ENCODE measurements around the gene RHBDL2. TPM values are rescaled to one million over a fixed set of nuclear protein-coding genes. Genes with fewer than 3 reads are reported as not detected.
"Not testable (repeated sequence)": the region's sequence is repeated elsewhere in the genome, so short reads cannot be mapped to it uniquely, and the experiment has no call there.

RHBDL2 gene
- total RNA-seq, 1 experiment from 2014 or later: not detected

GRCh38 chr1:38977399-38978244, 36.0 kb upstream of the RHBDL2 start:
- CTCF ChIA-PET; POLR2A ChIA-PET; intact Hi-C loops (cut with micrococcal nuclease): not testable (repeated sequence)

GRCh38 chr1:38973659-38974437, 32.2 kb upstream of the RHBDL2 start:
- POLR2A ChIA-PET: interaction anchor here (0.9 kb wide), 1 partner anchor 14 kb away, joined by 5 read pairs; no protein-coding TSS in a partner anchor
- no peak overlapping the region for H3K9ac ChIP-seq (ENCODE audit: low read length)
- no peaks in the 10 kb centered on the region for H3K9me2 ChIP-seq (ENCODE audit: insufficient read depth)
- no peaks in the 10 kb centered on the region for H3K36me3 ChIP-seq (ENCODE audit: control insufficient read depth in 1 of 2, insufficient read depth in 2 of 2, low read length in 2 of 2)
- H3K4me1 ChIP-seq (ENCODE audit: control insufficient read depth in 1 of 2, insufficient read depth in 2 of 2, low read length in 2 of 2): peaks cover 3 to 13% of the 10 kb centered on the region in 2 experiments; a peak in 3 of 4 replicates
- H3K4me3 ChIP-seq (replicated peaks in 1 of 2; ENCODE audit: low read depth in 1 of 2, low read length in 2 of 2): no peak overlapping the region
- DNase-seq (ENCODE audit: low read depth, low spot score) (no peak), ATAC-seq (peak; percentile 45)
- peaks cover 3 to 6% of the 10 kb centered on the region in 2 experiments; a peak in 3 of 4 replicates for H3K9me3 ChIP-seq (ENCODE audit: control insufficient read depth in 1 of 2, insufficient read depth in 1 of 2, low read depth in 1 of 2, low read length in 2 of 2)
- no peak overlapping the region; the same call in 1 of the 2 replicates for H3K27ac ChIP-seq (ENCODE audit: low read depth, low read length)
- no peaks in the 10 kb centered on the region for H4K20me1 ChIP-seq (ENCODE audit: insufficient read depth)
- CTCF ChIA-PET: no interaction called here
- RAD21 ChIA-PET (ENCODE audit: low non-redundant PET in 1 of 2, low total read pairs in 2 of 2, uncharacterized antibody in 2 of 2, unreplicated experiment in 2 of 2): no interaction called here
- peak overlapping the region; percentile 54 for H3K4me2 ChIP-seq (ENCODE audit: low read length)
- intact Hi-C loops (cut with micrococcal nuclease): no loop called here
- H3K79me2 ChIP-seq (ENCODE audit: insufficient read depth, low read length): no peaks in the 10 kb centered on the region
- no peaks in the 10 kb centered on the region for H3K27me3 ChIP-seq (ENCODE audit: insufficient read depth, low read length)
- BruUV-seq (replicated peaks): no TSS peak
- H2AFZ ChIP-seq (ENCODE audit: low read depth, low read length, poor library complexity, severe bottlenecking): no peak overlapping the region
- no peak for TF ChIP-seq TCF7L2 (IDR thresholded peaks at IDR 0.05; ENCODE audit: borderline replicate concordance, extremely low read depth, insufficient read depth, insufficient read length)
- TF ChIP-seq YY1 (IDR thresholded peaks at IDR 0.05; ENCODE audit: extremely low read depth, insufficient replicate concordance, low read depth, low read length): no peak
- TF ChIP-seq JUND (IDR thresholded peaks at IDR 0.05): no peak
- no peak for TF ChIP-seq EZH2 (IDR thresholded peaks at IDR 0.05)
- no peak for TF ChIP-seq CBX3 (IDR thresholded peaks at IDR 0.05; ENCODE audit: low read depth)
- TF ChIP-seq, protein P1, sequence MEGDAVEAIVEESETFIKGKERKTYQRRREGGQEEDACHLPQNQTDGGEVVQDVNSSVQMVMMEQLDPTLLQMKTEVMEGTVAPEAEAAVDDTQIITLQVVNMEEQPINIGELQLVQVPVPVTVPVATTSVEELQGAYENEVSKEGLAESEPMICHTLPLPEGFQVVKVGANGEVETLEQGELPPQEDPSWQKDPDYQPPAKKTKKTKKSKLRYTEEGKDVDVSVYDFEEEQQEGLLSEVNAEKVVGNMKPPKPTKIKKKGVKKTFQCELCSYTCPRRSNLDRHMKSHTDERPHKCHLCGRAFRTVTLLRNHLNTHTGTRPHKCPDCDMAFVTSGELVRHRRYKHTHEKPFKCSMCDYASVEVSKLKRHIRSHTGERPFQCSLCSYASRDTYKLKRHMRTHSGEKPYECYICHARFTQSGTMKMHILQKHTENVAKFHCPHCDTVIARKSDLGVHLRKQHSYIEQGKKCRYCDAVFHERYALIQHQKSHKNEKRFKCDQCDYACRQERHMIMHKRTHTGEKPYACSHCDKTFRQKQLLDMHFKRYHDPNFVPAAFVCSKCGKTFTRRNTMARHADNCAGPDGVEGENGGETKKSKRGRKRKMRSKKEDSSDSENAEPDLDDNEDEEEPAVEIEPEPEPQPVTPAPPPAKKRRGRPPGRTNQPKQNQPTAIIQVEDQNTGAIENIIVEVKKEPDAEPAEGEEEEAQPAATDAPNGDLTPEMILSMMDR (IDR thresholded peaks at IDR 0.05 in 2 of 3, conservative IDR thresholded peaks at IDR 0.05 in 1 of 3; ENCODE audit: borderline replicate concordance in 1 of 3, insufficient read depth in 1 of 3, low read depth in 2 of 3, low read length in 2 of 3): no peak
- TF ChIP-seq EGR1 (IDR thresholded peaks at IDR 0.05; ENCODE audit: low read depth): no peak
- TF ChIP-seq, protein P2, sequence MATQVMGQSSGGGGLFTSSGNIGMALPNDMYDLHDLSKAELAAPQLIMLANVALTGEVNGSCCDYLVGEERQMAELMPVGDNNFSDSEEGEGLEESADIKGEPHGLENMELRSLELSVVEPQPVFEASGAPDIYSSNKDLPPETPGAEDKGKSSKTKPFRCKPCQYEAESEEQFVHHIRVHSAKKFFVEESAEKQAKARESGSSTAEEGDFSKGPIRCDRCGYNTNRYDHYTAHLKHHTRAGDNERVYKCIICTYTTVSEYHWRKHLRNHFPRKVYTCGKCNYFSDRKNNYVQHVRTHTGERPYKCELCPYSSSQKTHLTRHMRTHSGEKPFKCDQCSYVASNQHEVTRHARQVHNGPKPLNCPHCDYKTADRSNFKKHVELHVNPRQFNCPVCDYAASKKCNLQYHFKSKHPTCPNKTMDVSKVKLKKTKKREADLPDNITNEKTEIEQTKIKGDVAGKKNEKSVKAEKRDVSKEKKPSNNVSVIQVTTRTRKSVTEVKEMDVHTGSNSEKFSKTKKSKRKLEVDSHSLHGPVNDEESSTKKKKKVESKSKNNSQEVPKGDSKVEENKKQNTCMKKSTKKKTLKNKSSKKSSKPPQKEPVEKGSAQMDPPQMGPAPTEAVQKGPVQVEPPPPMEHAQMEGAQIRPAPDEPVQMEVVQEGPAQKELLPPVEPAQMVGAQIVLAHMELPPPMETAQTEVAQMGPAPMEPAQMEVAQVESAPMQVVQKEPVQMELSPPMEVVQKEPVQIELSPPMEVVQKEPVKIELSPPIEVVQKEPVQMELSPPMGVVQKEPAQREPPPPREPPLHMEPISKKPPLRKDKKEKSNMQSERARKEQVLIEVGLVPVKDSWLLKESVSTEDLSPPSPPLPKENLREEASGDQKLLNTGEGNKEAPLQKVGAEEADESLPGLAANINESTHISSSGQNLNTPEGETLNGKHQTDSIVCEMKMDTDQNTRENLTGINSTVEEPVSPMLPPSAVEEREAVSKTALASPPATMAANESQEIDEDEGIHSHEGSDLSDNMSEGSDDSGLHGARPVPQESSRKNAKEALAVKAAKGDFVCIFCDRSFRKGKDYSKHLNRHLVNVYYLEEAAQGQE (IDR thresholded peaks at IDR 0.05; ENCODE audit: low read depth): no peak
- no peak for TF ChIP-seq ELF1 (IDR thresholded peaks at IDR 0.05; ENCODE audit: borderline replicate concordance, low read depth)
- TF ChIP-seq SRF (IDR thresholded peaks at IDR 0.05; ENCODE audit: low read depth): no peak
- no peak for TF ChIP-seq RAD21 (IDR thresholded peaks at IDR 0.05; ENCODE audit: low read depth)
- no peak for TF ChIP-seq POLR2AphosphoS5 (IDR thresholded peaks at IDR 0.05; ENCODE audit: low read depth, low read length)

More at GRCh38 chr1:38977399-38978244, 36.0 kb upstream of the RHBDL2 start:
- BruUV-seq (replicated peaks); H3K4me3 ChIP-seq (replicated peaks in 1 of 2; ENCODE audit: low read depth in 1 of 2, low read length in 2 of 2); RAD21 ChIA-PET (ENCODE audit: low non-redundant PET in 1 of 2, low total read pairs in 2 of 2, uncharacterized antibody in 2 of 2, unreplicated experiment in 2 of 2); H3K4me2 ChIP-seq (ENCODE audit: low read length); H3K36me3 ChIP-seq (ENCODE audit: control insufficient read depth in 1 of 2, insufficient read depth in 2 of 2, low read length in 2 of 2); H2AFZ ChIP-seq (ENCODE audit: low read depth, low read length, poor library complexity, severe bottlenecking); H4K20me1 ChIP-seq (ENCODE audit: insufficient read depth); H3K9me2 ChIP-seq (ENCODE audit: insufficient read depth); DNase-seq (ENCODE audit: low read depth, low spot score); ATAC-seq; H3K27ac ChIP-seq (ENCODE audit: low read depth, low read length); H3K9me3 ChIP-seq (ENCODE audit: control insufficient read depth in 1 of 2, insufficient read depth in 1 of 2, low read depth in 1 of 2, low read length in 2 of 2); H3K27me3 ChIP-seq (ENCODE audit: insufficient read depth, low read length); H3K9ac ChIP-seq (ENCODE audit: low read length); H3K79me2 ChIP-seq (ENCODE audit: insufficient read depth, low read length): not testable (repeated sequence)
- peaks cover 3 to 13% of the 10 kb centered on the region in 2 experiments; a peak in 3 of 4 replicates for H3K4me1 ChIP-seq (ENCODE audit: control insufficient read depth in 1 of 2, insufficient read depth in 2 of 2, low read length in 2 of 2)
